Tibial nerve (tissue), 4 donors: ENCODE results near the gene DSC2. TPM values are rescaled to one million over a fixed set of nuclear protein-coding genes. Genes with fewer than 3 reads are reported as not detected.

Experiments used
- DNase-seq, 2 donors: peaks; one replicate each; pipeline ENCODE4 v3.0.0-alpha.2; 2019; ENCODE audit warnings: low spot score in 2 of 2
- H3K27ac ChIP-seq, 4 donors: fragments of 200-600 bp; sonication (generic) in 3 of 4; one replicate each; pipeline ENCODE4 v1.5.1; 2017 to 2019; ENCODE audit warnings: mild to moderate bottlenecking in 1 of 4
- H3K27me3 ChIP-seq, 2 donors: fragments of 200-600 bp; sonication (generic) in 1 of 2; one replicate each; pipeline versions ENCODE4 v1.5.1 to v1.6.0; 2017 to 2019
- H3K36me3 ChIP-seq, 3 donors: fragments of 200-600 bp; sonication (generic); one replicate each; pipeline ENCODE4 v1.5.1; 2018 to 2019
- H3K4me1 ChIP-seq, 4 donors: fragments of 200-600 bp; sonication (generic) in 3 of 4; one replicate each; pipeline ENCODE4 v1.5.1; 2017 to 2019
- H3K4me3 ChIP-seq, 4 donors: fragments of 200-600 bp; sonication (generic) in 3 of 4; one replicate each; pipeline ENCODE4 v1.5.1; 2017 to 2019; ENCODE audit warnings: mild to moderate bottlenecking in 1 of 4, moderate library complexity in 1 of 4
- H3K9me3 ChIP-seq, 4 donors: fragments of 200-600 bp; sonication (generic) in 3 of 4; one replicate each; pipeline ENCODE4 v1.5.1; 2017 to 2019
- EP300 ChIP-seq, 2 donors: sonication (generic); formaldehyde crosslinking; IDR thresholded peaks; one replicate each; pipeline ENCODE4 v1.6.1; 2017; ENCODE audit warnings: antibody characterized with exemption in 2 of 2, mild to moderate bottlenecking in 1 of 2
- POLR2A ChIP-seq, 2 donors: fragments of 450-650 bp; IDR thresholded peaks; one replicate each; pipeline ENCODE4 v1.6.1; 2017; ENCODE audit warnings: antibody characterized with exemption in 2 of 2, mild to moderate bottlenecking in 2 of 2, moderate library complexity in 2 of 2
- WGBS, 2 donors: methylation state at CpG; one replicate each; pipeline ENCODE4 v1.1.5; 2018; 5-methylcytosine and 5-hydroxymethylcytosine counted together
- total RNA-seq, 4 donors: library from RNA; depleted of rRNA; stranded (reverse); fragments of >200 nt; gene quantifications; one replicate each; pipeline ENCODE4 v1.1.0, GENCODE V29; 2016
- TF ChIP-seq, protein P1 (sequence below), 5 experiments: fragments of 200-600 bp in 3 of 5; fragments of 450-650 bp in 2 of 5; sonication (generic) in 3 of 5; IDR thresholded peaks; one replicate each; pipeline ENCODE4 v1.5.1; 2016 to 2019; ENCODE audit warnings: antibody characterized with exemption in 5 of 5, mild to moderate bottlenecking in 3 of 5, moderate library complexity in 2 of 5

DSC2 gene
- total RNA-seq, 4 donors from 2014 or later = 2.1 to 3.9 (median 3.2) TPM

- WGBS, 2 donors = 53% methylated on average over 3 of the region's 3 CpGs
- TF ChIP-seq, protein P1, sequence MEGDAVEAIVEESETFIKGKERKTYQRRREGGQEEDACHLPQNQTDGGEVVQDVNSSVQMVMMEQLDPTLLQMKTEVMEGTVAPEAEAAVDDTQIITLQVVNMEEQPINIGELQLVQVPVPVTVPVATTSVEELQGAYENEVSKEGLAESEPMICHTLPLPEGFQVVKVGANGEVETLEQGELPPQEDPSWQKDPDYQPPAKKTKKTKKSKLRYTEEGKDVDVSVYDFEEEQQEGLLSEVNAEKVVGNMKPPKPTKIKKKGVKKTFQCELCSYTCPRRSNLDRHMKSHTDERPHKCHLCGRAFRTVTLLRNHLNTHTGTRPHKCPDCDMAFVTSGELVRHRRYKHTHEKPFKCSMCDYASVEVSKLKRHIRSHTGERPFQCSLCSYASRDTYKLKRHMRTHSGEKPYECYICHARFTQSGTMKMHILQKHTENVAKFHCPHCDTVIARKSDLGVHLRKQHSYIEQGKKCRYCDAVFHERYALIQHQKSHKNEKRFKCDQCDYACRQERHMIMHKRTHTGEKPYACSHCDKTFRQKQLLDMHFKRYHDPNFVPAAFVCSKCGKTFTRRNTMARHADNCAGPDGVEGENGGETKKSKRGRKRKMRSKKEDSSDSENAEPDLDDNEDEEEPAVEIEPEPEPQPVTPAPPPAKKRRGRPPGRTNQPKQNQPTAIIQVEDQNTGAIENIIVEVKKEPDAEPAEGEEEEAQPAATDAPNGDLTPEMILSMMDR (IDR thresholded peaks at IDR 0.05) = no peak
- TF ChIP-seq EP300 (IDR thresholded peaks at IDR 0.05) = no peak
Measured at GRCh38 chr18:31097666-31098065, 4.6 kb downstream of the DSC2 start.

DNA sequence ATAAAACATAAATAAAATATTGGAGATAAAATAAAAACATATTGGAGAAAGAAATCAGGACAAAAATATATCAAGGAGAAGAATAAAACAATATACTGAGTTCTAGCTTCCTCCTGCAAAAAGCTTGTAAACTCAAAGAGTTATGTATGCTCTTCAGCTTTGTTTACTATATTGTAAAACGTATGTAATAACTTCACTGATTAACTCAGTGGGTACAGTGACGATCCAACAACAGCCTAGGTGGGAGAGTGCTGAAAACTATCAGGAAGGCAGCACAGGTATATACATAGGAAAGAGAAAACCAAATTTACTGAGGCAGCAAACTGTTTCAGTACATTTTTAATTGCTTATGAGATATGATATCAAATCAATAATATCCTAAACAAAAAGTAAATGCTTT, 8.3 kb downstream of the DSC2 start:
- TF ChIP-seq EP300 (IDR thresholded peaks at IDR 0.05) (no peak), POLR2A (IDR thresholded peaks at IDR 0.05) (no peak)
- TF ChIP-seq, protein P1 (IDR thresholded peaks at IDR 0.05) = no peak
- H3K4me1 ChIP-seq = no peaks in the 10 kb centered on the region
- no peaks in the 10 kb centered on the region for H3K9me3 ChIP-seq
- WGBS, 2 donors = 79 to 86% methylated on average over 2 of the region's 2 CpGs
- no peak overlapping the region for H3K4me3 ChIP-seq
- no peaks in the 10 kb centered on the region for H3K27me3 ChIP-seq
- H3K27ac ChIP-seq = no peak overlapping the region
- DNase-seq = no peak
- no peaks in the 10 kb centered on the region for H3K36me3 ChIP-seq

More at GRCh38 chr18:31097666-31098065, 4.6 kb downstream of the DSC2 start:
- Histone ChIP-seq H3K4me3 (no peak overlapping the region), H3K27ac (no peak overlapping the region), H3K27me3 (peaks cover 0 to 17% of the 10 kb centered on the region in 2 donors), H3K9me3 (no peaks in the 10 kb centered on the region), H3K4me1 (peaks cover 0 to 24% (median 0%) of the 10 kb centered on the region in 4 donors), H3K36me3 (no peaks in the 10 kb centered on the region)
- no peak for DNase-seq

GRCh38 chr18:31093294-31093693, 8.9 kb downstream of the DSC2 start:
- TF ChIP-seq, protein P1 (IDR thresholded peaks at IDR 0.05) = no peak
- TF ChIP-seq EP300 (IDR thresholded peaks at IDR 0.05) (no peak), POLR2A (IDR thresholded peaks at IDR 0.05) (no peak)
- Histone ChIP-seq H3K27ac (no peak overlapping the region), H3K4me1 (no peaks in the 10 kb centered on the region), H3K9me3 (no peaks in the 10 kb centered on the region), H3K27me3 (no peaks in the 10 kb centered on the region), H3K4me3 (no peak overlapping the region), H3K36me3 (no peaks in the 10 kb centered on the region)
- no peak for DNase-seq
- WGBS, 2 donors = 93 to 94% methylated on average over 3 of the region's 3 CpGs

DNA sequence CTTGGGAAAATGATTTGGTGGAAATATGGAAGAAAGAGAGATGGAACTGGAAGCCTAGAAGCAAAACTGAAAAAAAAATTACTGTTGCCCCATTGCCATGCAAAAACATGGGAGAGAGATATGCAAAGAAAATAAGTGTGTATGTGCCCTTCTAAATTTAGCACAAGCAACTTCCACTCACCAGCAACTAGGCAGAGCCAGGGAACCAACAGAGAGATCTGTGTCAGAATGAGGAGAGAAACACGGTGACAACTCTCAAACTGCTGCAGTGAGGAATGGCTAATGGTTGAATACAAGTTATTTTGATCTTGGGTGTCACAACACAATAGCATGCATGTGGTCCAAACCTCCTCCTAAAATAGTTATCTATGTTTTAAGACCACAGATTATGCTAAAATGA, 10.9 kb downstream of the DSC2 start:
- no peaks in the 10 kb centered on the region for H3K4me1 ChIP-seq
- 39 to 41% methylated on average over 1 of the region's 1 CpG for WGBS, 2 donors
- TF ChIP-seq POLR2A (IDR thresholded peaks at IDR 0.05) (no peak), EP300 (IDR thresholded peaks at IDR 0.05) (no peak)
- TF ChIP-seq, protein P1 (IDR thresholded peaks at IDR 0.05) = no peak
- H3K4me3 ChIP-seq = no peak overlapping the region
- no peak overlapping the region for H3K27ac ChIP-seq
- H3K36me3 ChIP-seq = no peaks in the 10 kb centered on the region
- DNase-seq = no peak
- no peaks in the 10 kb centered on the region for H3K9me3 ChIP-seq
- no peaks in the 10 kb centered on the region for H3K27me3 ChIP-seq

DNA sequence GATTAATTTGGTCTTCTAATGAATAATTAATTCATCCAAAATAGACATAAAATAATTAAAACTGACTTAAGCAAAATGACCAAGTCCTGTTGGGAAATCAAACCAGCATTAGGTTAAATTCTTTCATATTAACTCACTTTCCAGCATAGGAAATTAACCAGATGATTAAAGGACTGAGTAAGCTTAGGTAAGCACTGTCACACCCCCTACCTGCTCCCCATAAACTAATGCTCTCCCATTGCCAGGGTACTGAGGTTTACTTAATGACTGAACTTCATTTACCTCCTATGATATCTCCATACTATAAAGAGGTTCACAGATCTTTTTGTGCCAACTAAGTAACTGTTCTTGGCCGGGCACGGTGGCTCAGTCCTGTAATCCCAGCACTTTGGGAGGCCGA, 13.7 kb downstream of the DSC2 start:
- TF ChIP-seq POLR2A (IDR thresholded peaks at IDR 0.05) (no peak), EP300 (IDR thresholded peaks at IDR 0.05) (no peak)
- TF ChIP-seq, protein P1 (IDR thresholded peaks at IDR 0.05) = no peak
- no peak overlapping the region for H3K27ac ChIP-seq
- H3K9me3 ChIP-seq = no peaks in the 10 kb centered on the region
- DNase-seq = no peak
- no peaks in the 10 kb centered on the region for H3K36me3 ChIP-seq
- no peak overlapping the region for H3K4me3 ChIP-seq
- WGBS, 2 donors = 84 to 96% methylated on average over 3 of the region's 3 CpGs
- H3K4me1 ChIP-seq = no peaks in the 10 kb centered on the region
- H3K27me3 ChIP-seq = no peaks in the 10 kb centered on the region
